Panc1 (cell line): ENCODE results near the gene DDX1. TPM values are rescaled to one million over a fixed set of nuclear protein-coding genes. Genes with fewer than 3 reads are reported as not detected.

Experiments
- ATAC-seq: fragments of 200-7000 bp; cut with Tn5 transposase; 2 replicates; pipeline ENCODE4 v1.9.1; 2020; ENCODE audit warnings: mild to moderate bottlenecking, moderate library complexity
- BruUV-seq: library from RNA; stranded (reverse); fragments of 400-500 nt; replicated peaks from 2 replicates; lab custom pipeline; 2021; lab: Mats Ljungman, UMichigan
- CTCF ChIA-PET: fragments of 300-600 bp; sonication (Branson Sonifier 250); formaldehyde crosslinking; loops from one replicate; lab custom pipeline; 2022; ENCODE audit warnings: antibody characterized with exemption; lab: Charles Lee
- POLR2A ChIA-PET: fragments of 300-600 bp; sonication (Branson Sonifier 250); formaldehyde crosslinking; loops from one replicate; lab custom pipeline; 2022; ENCODE audit warnings: antibody characterized with exemption; lab: Charles Lee
- DNase-seq: peaks from one replicate; pipeline ENCODE4 v3.0.0-alpha.2; 2010; ENCODE audit warnings: low read depth, low spot score
- H3K27ac ChIP-seq: 2 replicates; pipeline ENCODE4 v1.5.1; 2011; ENCODE audit warnings: mild to moderate bottlenecking, low read length, inconsistent platforms
- H3K27me3 ChIP-seq: fragments of 200-500 bp; sonication (Bioruptor generic); 2 replicates; pipeline ENCODE4 v1.6.0; 2014; ENCODE audit warnings: low read length, inconsistent platforms; ENCODE audit not compliant: control insufficient read depth, insufficient read depth
- H3K36me3 ChIP-seq: fragments of 200-500 bp; sonication (Bioruptor generic); 2 replicates; pipeline ENCODE4 v1.5.1; 2014; ENCODE audit warnings: inconsistent platforms, mild to moderate bottlenecking, low read length, moderate library complexity; ENCODE audit not compliant: control insufficient read depth, insufficient read depth
- H3K4me1 ChIP-seq: 2 replicates; pipeline ENCODE4 v1.5.1; 2011; ENCODE audit warnings: inconsistent platforms, mild to moderate bottlenecking, low read length, moderate library complexity; ENCODE audit not compliant: control insufficient read depth, insufficient read depth
- H3K4me3 ChIP-seq, 2 experiments: 2 replicates each; pipeline ENCODE4 v1.5.1; 2011 to 2012; ENCODE audit warnings: low read depth in 2 of 2, low read length in 2 of 2, mild to moderate bottlenecking in 2 of 2, inconsistent platforms in 1 of 2, moderate library complexity in 1 of 2
- H3K9me3 ChIP-seq: fragments of 200-500 bp; sonication (Bioruptor generic); 2 replicates; pipeline ENCODE4 v1.5.1; 2014; ENCODE audit warnings: low read depth, mild to moderate bottlenecking, inconsistent platforms, low read length, moderate library complexity; ENCODE audit not compliant: control insufficient read depth, insufficient read depth
- CTCF ChIP-seq: fragments of 450-650 bp; IDR thresholded peaks from 2 replicates; pipeline ENCODE4 v1.5.1; 2017; ENCODE audit warnings: mild to moderate bottlenecking
- POLR2AphosphoS5 ChIP-seq: IDR thresholded peaks from 2 replicates; pipeline ENCODE4 v1.6.1; 2012; ENCODE audit warnings: mild to moderate bottlenecking, low read depth, low read length, moderate library complexity
- REST ChIP-seq, 2 experiments: IDR thresholded peaks; 2 replicates each; pipeline ENCODE4 v1.6.1; 2011 to 2012; ENCODE audit warnings: low read depth in 2 of 2, control low read depth in 1 of 2, low read length in 1 of 2, mild to moderate bottlenecking in 1 of 2, moderate library complexity in 1 of 2; ENCODE audit not compliant: insufficient read depth in 1 of 2
- SIN3A ChIP-seq: IDR thresholded peaks from 2 replicates; pipeline ENCODE4 v1.6.1; 2012; ENCODE audit warnings: low read depth, mild to moderate bottlenecking, low read length, moderate library complexity, borderline replicate concordance; ENCODE audit not compliant: insufficient read depth
- TCF7L2 ChIP-seq: IDR thresholded peaks from 2 replicates; pipeline ENCODE4 v1.6.1; 2011; ENCODE audit warnings: mild to moderate bottlenecking, low read depth, low read length, inconsistent platforms
- in situ Hi-C: cut with HindIII; loops from 2 replicates; pipeline ENCODE4 v1.10.0; 2016; ENCODE audit warnings: low sequenced_read_pairs, low pct_unique_long_range_greater_than_20kb
- intact Hi-C: fragments of 100-400 bp; cut with micrococcal nuclease; formaldehyde crosslinking; loops from one replicate; pipeline ENCODE4 v1.10.0; 2022; ENCODE audit not compliant: unreplicated experiment
- total RNA-seq: library from RNA; stranded (reverse); gene quantifications from one replicate; pipeline ENCODE4 v1.2.1, GENCODE V29; 2021; ENCODE audit not compliant: unreplicated experiment

Gene DDX1
- total RNA-seq, 1 experiment from 2014 or later: 102 TPM

DNA sequence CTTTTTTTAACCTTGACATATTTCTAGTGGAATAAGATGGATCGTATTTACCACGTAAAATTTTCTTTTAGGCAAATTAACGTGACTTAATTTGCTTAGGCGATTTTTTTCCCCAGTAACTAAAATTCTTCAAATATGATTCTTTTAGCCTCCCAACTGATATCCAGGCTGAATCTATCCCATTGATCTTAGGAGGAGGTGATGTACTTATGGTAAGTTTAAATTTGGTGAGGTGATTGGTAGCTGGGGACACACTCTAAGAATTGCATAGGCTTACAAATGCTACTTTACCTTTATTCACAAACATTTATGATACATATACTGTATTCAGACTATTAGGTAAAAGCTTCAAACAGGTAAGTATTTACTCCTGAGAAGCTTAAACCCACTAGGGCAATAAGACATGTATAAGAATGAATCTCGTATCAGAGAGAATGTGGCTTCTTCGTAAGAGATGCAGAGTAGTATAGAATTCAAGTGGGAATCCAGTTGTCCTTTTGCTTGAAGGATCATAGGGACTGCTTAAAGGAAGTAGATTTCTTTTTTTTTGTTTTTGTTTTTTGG lies 3.8 kb downstream of the DDX1 start:
- Histone ChIP-seq H3K27ac (no peak overlapping the region), H3K4me1 (peaks cover 8% of the 10 kb centered on the region), H3K27me3 (no peaks in the 10 kb centered on the region), H3K4me3 (no peak overlapping the region), H3K36me3 (peaks cover 45% of the 10 kb centered on the region), H3K9me3 (no peaks in the 10 kb centered on the region)
- intact Hi-C loops: no loop called here
- ATAC-seq (no peak), DNase-seq (no peak)
- ChIA-PET POLR2A (no interaction called here), CTCF (no interaction called here)
- in situ Hi-C loops: no loop called here
- BruUV-seq: no TSS peak
- TF ChIP-seq POLR2AphosphoS5 (no peak), TCF7L2 (no peak)

DNA sequence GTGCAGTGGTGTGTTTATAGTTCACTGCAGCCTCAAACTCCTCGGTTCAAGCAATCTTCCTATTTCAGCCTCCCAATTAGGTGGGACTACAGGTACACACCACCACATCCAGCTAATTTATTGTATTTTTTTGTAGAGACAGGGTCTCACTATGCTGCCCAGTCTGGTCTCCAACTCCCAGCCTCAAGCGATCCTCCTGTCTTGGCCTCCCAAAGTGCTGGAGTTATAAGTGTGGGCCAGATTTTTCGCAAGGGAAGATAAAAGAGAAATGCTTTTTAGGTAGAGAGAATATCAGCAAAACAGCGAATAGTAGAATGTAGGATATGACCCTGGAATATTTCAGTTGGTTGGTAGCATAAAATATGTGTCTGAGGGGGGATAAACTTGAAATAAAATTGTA lies 4.3 kb downstream of the DDX1 start:
- no peaks in the 10 kb centered on the region for H3K9me3 ChIP-seq
- ATAC-seq (no peak), DNase-seq (no peak)
- POLR2A ChIA-PET: no interaction called here
- CTCF ChIA-PET: no interaction called here
- H3K27me3 ChIP-seq: no peaks in the 10 kb centered on the region
- no peak overlapping the region for H3K27ac ChIP-seq
- no TSS peak for BruUV-seq
- H3K36me3 ChIP-seq: peaks cover 46% of the 10 kb centered on the region
- peaks cover 8% of the 10 kb centered on the region for H3K4me1 ChIP-seq
- in situ Hi-C loops: no loop called here
- no peak for TF ChIP-seq POLR2AphosphoS5
- no peak for TF ChIP-seq SIN3A
- TF ChIP-seq REST (IDR thresholded peaks at IDR 0.05; ENCODE audit: insufficient read depth in 1 of 2, low read depth in 2 of 2, low read length in 1 of 2): no peak
- no peak for TF ChIP-seq TCF7L2
- no peak for TF ChIP-seq CTCF
- intact Hi-C loops: no loop called here
- no peak overlapping the region for H3K4me3 ChIP-seq

DNA sequence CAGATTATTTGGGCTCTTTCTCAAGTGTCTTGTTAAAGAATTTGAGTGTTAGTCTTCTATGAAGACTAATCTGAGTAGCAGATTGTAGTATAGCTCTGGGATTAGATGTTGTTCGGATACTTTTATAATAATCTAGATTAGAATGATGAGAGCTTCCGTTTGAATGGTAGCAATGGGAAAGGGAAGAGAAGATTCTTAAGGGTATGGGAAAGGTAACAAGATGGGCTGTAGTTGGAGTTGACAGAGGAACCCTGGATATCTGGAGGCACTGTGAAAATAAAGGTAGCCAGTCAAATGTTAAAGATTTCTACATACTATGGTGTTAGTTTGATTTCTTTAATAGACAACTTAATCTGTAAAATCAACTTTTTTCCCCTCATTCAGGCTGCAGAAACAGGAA lies 4.7 kb downstream of the DDX1 start:
- BruUV-seq: no TSS peak
- in situ Hi-C loops (no loop called here), intact Hi-C loops (no loop called here)
- Histone ChIP-seq H3K4me3 (no peak overlapping the region), H3K36me3 (peaks cover 50% of the 10 kb centered on the region), H3K9me3 (no peaks in the 10 kb centered on the region), H3K27ac (no peak overlapping the region), H3K4me1 (peaks cover 8% of the 10 kb centered on the region), H3K27me3 (no peaks in the 10 kb centered on the region)
- POLR2A ChIA-PET: no interaction called here
- DNase-seq: no peak
- TF ChIP-seq SIN3A: no peak
- no peak for TF ChIP-seq TCF7L2
- no peak for TF ChIP-seq POLR2AphosphoS5
- TF ChIP-seq REST (IDR thresholded peaks at IDR 0.05; ENCODE audit: insufficient read depth in 1 of 2, low read depth in 2 of 2, low read length in 1 of 2): no peak
- TF ChIP-seq CTCF: no peak
- CTCF ChIA-PET: no interaction called here
- ATAC-seq: no peak
